Hippocampal formation (tissue), 2 donors: Measurements from ENCODE around the gene RBAK.
"Not testable (repeated sequence)": the region's sequence is repeated elsewhere in the genome, so short reads cannot be mapped to it uniquely, and the experiment has no call there.

Source experiments
- DNase-seq, 2 donors: peaks; one replicate each; lab custom pipeline; 2025; lab: John Stamatoyannopoulos, UW

RBAK gene

GRCh38 chr7:5050676-5051075 lies 5.0 kb downstream of the RBAK start:
- DNase-seq: no peak

GRCh38 chr7:5051731-5052130 lies 6.1 kb downstream of the RBAK start:
- DNase-seq: not testable (repeated sequence)

- no peak for DNase-seq
These were observed 7.5 kb downstream of the RBAK start for GRCh38 chr7:5053175-5053574.

- DNase-seq: no peak
These were observed 18.0 kb downstream of the RBAK start for GRCh38 chr7:5063698-5064097.

GRCh38 chr7:5064391-5065106 lies 18.9 kb downstream of the RBAK start:
- DNase-seq: no peak

- no peak for DNase-seq
These were observed 19.4 kb downstream of the RBAK start for GRCh38 chr7:5065107-5065407.

- no peak for DNase-seq
These were observed 22.9 kb downstream of the RBAK start for GRCh38 chr7:5068521-5068920.

GRCh38 chr7:5070206-5070605 lies 24.5 kb downstream of the RBAK start:
- DNase-seq: no peak

GRCh38 chr7:5075187-5075586 lies 29.5 kb downstream of the RBAK start:
- not testable (repeated sequence) for DNase-seq

GRCh38 chr7:5077740-5078139 lies 32.1 kb downstream of the RBAK start:
- peak; percentile 9 to 18 for DNase-seq

- no peak for DNase-seq
These were observed 37.1 kb downstream of the RBAK start for GRCh38 chr7:5082806-5083205.

- DNase-seq: no peak
These were observed 37.7 kb downstream of the RBAK start for GRCh38 chr7:5083311-5083711.

- DNase-seq: no peak
These were observed 40.6 kb downstream of the RBAK start for GRCh38 chr7:5086256-5086655.

GRCh38 chr7:5088228-5088833 lies 42.7 kb downstream of the RBAK start:
- not testable (repeated sequence) for DNase-seq

- DNase-seq: no peak
These were observed 43.2 kb downstream of the RBAK start for GRCh38 chr7:5088906-5089305.

- no peak for DNase-seq
These were observed 48.3 kb downstream of the RBAK start for GRCh38 chr7:5093948-5094347.

GRCh38 chr7:5094641-5095040 lies 49.0 kb downstream of the RBAK start:
- DNase-seq: no peak

- no peak for DNase-seq
These were observed 70.7 kb downstream of the RBAK start for GRCh38 chr7:5116359-5116758.

- no peak for DNase-seq
These were observed 71.7 kb downstream of the RBAK start for GRCh38 chr7:5117095-5117970.
